Activated CD8-positive, alpha-beta T cell treated with anti-CD3 and anti-CD28 coated beads, Interleukin-2, amount 10 ng/mL, durations not matched to agents 7 days and 5 days (primary cell): ENCODE measurements around the gene CCDC177. TPM values are rescaled to one million over a fixed set of nuclear protein-coding genes. Genes with fewer than 3 reads are reported as not detected.

Experiments used
- ATAC-seq: fragments of 150-1000 bp; cut with Tn5 transposase; one replicate; pipeline ENCODE4 v1.10.0; 2021; ENCODE audit warnings: moderate library complexity
- CTCF ChIA-PET: fragments of 350-600 bp; sonication (Branson Sonifier 250); formaldehyde crosslinking; loops from one replicate; lab custom pipeline; 2021; ENCODE audit warnings: antibody characterized with exemption; lab: Charles Lee
- POLR2A ChIA-PET: fragments of 350-600 bp; sonication (Branson Sonifier 250); formaldehyde crosslinking; loops from one replicate; lab custom pipeline; 2021; ENCODE audit warnings: antibody characterized with exemption; lab: Charles Lee
- DNase-seq: peaks from one replicate; pipeline ENCODE4 v3.0.0-alpha.2; 2020
- H3K27ac Mint-ChIP-seq: one replicate; pipeline ENCODE4 v1.8.0; 2021; ENCODE audit warnings: mild to moderate bottlenecking, mixed read lengths
- H3K27me3 Mint-ChIP-seq: one replicate; pipeline ENCODE4 v1.8.0; 2021; ENCODE audit warnings: low read depth, mixed read lengths
- H3K36me3 Mint-ChIP-seq: one replicate; pipeline ENCODE4 v1.8.0; 2021; ENCODE audit warnings: low read depth, mixed read lengths
- H3K4me1 Mint-ChIP-seq: one replicate; pipeline ENCODE4 v1.8.0; 2021; ENCODE audit warnings: low read depth, mixed read lengths
- H3K4me3 Mint-ChIP-seq: one replicate; pipeline ENCODE4 v1.8.0; 2021; ENCODE audit warnings: mild to moderate bottlenecking, mixed read lengths
- H3K9me3 Mint-ChIP-seq: one replicate; pipeline ENCODE4 v1.8.0; 2022; ENCODE audit warnings: mixed read lengths; ENCODE audit not compliant: insufficient read depth
- total RNA-seq, 2 experiments: library from RNA; stranded (reverse); gene quantifications; one replicate each; pipeline ENCODE4 v1.2.3, GENCODE V29; 2021

The CCDC177 gene
- total RNA-seq, 2 experiments from 2014 or later: not detected

DNA sequence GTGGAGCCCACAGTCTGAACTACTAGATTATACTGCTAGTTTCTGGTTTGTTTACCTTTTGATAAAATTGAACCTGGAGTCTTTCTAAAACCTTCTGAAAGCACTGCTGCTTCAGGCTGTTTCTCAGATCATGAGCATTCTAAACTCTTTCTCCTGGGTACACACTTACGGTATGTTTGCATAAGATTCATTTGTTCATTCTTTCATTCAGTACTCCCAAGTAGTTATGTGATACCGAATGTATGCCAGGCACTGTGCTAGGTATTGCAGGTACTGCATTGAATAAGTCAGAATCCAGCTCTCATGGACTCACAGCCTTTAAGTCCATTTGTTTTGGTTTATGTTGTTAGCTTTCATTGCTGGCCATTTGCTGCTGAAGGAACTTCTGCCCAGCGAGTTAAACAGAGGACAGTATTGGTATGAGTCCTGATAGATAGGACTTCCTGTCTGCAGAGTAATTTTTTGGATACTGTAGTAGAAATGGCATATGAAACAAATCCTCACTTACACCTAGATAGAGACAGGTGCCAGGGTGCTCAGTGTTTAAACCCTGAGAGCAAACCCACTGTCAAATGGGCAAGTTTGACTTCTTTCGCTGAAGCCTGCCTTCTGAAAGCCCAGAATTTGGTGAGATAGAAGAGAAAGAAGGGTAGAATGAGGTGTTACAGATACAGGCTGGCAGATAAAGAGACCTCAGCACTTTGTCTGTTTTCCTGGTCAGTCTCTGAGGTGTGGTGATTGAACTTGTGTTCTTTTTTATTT is 38.8 kb upstream of the CCDC177 start:
- peaks cover 71% of the 10 kb centered on the region for H3K4me1 Mint-ChIP-seq
- CTCF ChIA-PET: interaction anchor here (1.0 to 2.8 kb wide), 10 partner anchors 9 to 98 kb away, joined by 3 to 16 read pairs (median 6); no protein-coding TSS in a partner anchor
- no peaks in the 10 kb centered on the region for H3K9me3 Mint-ChIP-seq
- DNase-seq (no peak), ATAC-seq (no peak)
- peak overlapping the region; percentile 92 for H3K4me3 Mint-ChIP-seq
- peak overlapping the region; percentile 99 for H3K27ac Mint-ChIP-seq
- no peaks in the 10 kb centered on the region for H3K27me3 Mint-ChIP-seq
- H3K36me3 Mint-ChIP-seq: peaks cover 43% of the 10 kb centered on the region
- POLR2A ChIA-PET: interaction anchor here (0.9 to 4.7 kb wide), 5 partner anchors 8 to 154 kb away, joined by 3 to 32 read pairs (median 10); partner anchors contain the start of gene SRSF5

- peaks cover 37% of the 10 kb centered on the region for H3K36me3 Mint-ChIP-seq
- POLR2A ChIA-PET: interaction anchor here (0.9 to 4.7 kb wide), 7 partner anchors 8 to 155 kb away, joined by 3 to 32 read pairs (median 5); partner anchors contain the start of gene SRSF5
- H3K27ac Mint-ChIP-seq: peak overlapping the region; percentile 99
- ATAC-seq: no peak
- no peaks in the 10 kb centered on the region for H3K27me3 Mint-ChIP-seq
- H3K4me3 Mint-ChIP-seq: peak overlapping the region; percentile 92
- no peak for DNase-seq
- H3K9me3 Mint-ChIP-seq: no peaks in the 10 kb centered on the region
- CTCF ChIA-PET: interaction anchor here (0.9 to 3.0 kb wide), 12 partner anchors 8 to 114 kb away, joined by 3 to 18 read pairs (median 5); no protein-coding TSS in a partner anchor
- H3K4me1 Mint-ChIP-seq: peaks cover 64% of the 10 kb centered on the region
These were observed 38.1 kb upstream of the CCDC177 start for GRCh38 chr14:69612783-69613130.

DNA sequence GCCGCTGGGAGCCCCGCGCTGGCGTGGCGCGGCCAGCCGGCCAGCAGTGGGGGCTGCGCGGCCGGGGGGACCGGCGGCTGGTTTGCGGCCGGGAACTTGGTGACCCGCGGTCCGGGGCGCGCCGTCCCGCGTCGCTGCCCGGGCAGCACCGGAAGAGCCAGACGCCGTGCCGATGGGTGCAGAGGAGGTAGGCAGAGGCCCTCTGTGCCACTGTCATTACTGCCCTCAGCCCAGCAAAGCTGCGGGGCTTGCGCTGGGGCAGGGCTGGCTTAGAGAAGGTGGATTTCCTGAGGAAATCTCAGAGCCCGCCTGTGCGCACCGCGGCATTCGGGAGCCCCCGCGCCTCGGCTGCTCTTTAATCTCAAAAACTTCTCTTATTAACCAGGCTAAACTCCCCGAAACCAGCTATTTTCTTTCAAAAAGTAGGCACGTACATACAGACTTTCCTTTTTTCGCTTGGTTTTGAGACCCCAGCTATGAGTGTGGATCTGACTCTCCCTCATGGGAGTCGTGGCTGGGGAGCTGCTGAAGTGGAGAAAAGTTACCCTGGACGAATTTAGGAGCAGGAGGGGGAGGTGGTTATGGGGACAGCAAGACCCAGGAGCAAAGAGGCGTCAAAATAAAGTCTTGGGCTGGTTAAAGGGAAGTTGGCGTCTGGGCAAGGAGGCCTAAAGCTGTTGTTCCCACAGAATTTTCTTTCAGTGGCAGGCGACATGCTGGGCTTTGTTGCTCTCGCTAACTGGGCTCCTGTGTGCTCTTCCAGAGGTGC is 37.5 kb upstream of the CCDC177 start:
- CTCF ChIA-PET: interaction anchor here (0.9 to 3.0 kb wide), 15 partner anchors 8 to 115 kb away, joined by 3 to 18 read pairs (median 4); no protein-coding TSS in a partner anchor
- H3K4me1 Mint-ChIP-seq: peaks cover 58% of the 10 kb centered on the region
- DNase-seq (peak; percentile 62), ATAC-seq (peak; percentile 57)
- peak overlapping the region; percentile 92 for H3K4me3 Mint-ChIP-seq
- H3K27me3 Mint-ChIP-seq: no peaks in the 10 kb centered on the region
- POLR2A ChIA-PET: interaction anchor here (0.9 to 4.7 kb wide), 11 partner anchors 9 to 155 kb away, joined by 3 to 32 read pairs (median 4); partner anchors contain the start of gene SRSF5
- H3K36me3 Mint-ChIP-seq: peaks cover 32% of the 10 kb centered on the region
- peak overlapping the region; percentile 99 for H3K27ac Mint-ChIP-seq
- no peaks in the 10 kb centered on the region for H3K9me3 Mint-ChIP-seq

DNA sequence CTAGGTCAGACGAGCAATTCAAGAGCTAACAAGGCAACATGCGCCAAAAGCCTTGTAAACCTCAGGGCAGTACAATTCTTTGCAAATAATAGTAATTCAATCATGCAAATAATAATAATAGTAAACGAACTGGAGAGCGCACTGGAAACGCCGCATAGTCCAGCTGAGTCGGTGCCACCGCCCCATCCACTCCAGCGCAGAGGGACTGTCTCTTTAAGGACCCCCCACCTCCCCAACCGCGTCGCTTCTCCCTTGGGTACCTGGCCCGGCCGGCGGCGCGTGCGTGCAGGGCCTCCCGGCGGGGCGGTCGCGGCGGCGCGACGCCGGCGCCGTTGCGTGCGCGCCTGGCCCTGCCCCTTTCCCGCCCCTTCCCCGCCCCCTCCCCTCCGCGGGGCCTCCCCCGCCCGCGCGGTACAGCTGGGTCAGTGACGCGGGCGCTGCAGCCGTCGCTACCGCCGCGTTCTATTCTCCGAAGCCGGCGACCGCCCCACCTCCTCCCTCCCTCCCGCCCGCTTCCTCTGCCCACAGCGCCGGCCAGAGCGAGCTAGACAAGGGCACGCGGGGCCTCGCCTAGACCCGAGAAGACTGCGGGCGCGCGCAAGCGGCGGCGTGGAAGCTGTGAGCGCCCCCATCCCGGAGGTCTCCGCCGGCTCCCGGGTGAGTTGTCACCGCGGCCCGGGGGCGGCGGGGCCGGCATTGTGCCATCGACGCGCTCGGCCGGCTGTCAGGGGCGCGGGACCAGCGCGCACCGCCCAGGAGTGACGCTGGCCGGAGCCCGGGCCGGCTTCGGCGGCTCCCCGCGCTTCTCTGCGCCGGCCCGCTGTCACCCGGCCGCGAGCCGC is 36.7 kb upstream of the CCDC177 start, which contains the start of gene SUSD6:
SUSD6 (plus strand) TSS at position 425 of the 842 bp plus-strand sequence. CDS start 46,997 bp downstream, outside the sequence.
- DNase-seq (peak; percentile 89), ATAC-seq (peak; percentile 72)
- ChIA-PET CTCF (interaction anchor here (0.9 to 3.0 kb wide), 16 partner anchors 7 to 155 kb away, joined by 3 to 18 read pairs (median 4); no protein-coding TSS in a partner anchor), POLR2A (interaction anchor here (0.5 to 4.7 kb wide), 15 partner anchors 11 to 1804 kb away, joined by 3 to 32 read pairs (median 4); partner anchors contain the start of gene SRSF5)
- Mint-ChIP-seq H3K36me3 (peaks cover 24% of the 10 kb centered on the region), H3K4me3 (peak within 1 kb of the TSS; percentile 92), H3K9me3 (no peaks in the 10 kb centered on the region), H3K4me1 (peaks cover 50% of the 10 kb centered on the region), H3K27me3 (no peaks in the 10 kb centered on the region), H3K27ac (peak within 1 kb of the TSS; percentile 99)

- DNase-seq (no peak), ATAC-seq (no peak)
- Mint-ChIP-seq H3K4me3 (peak overlapping the region; percentile 83), H3K27ac (peak overlapping the region; percentile 86), H3K27me3 (no peaks in the 10 kb centered on the region), H3K4me1 (peaks cover 44% of the 10 kb centered on the region), H3K36me3 (peaks cover 18% of the 10 kb centered on the region), H3K9me3 (no peaks in the 10 kb centered on the region)
- ChIA-PET POLR2A (interaction anchor here (0.5 to 4.7 kb wide), 9 partner anchors 14 to 1805 kb away, joined by 3 to 32 read pairs (median 4); partner anchors contain the start of gene SRSF5), CTCF (interaction anchor here (1.1 to 3.0 kb wide), 7 partner anchors 12 to 155 kb away, joined by 3 to 18 read pairs (median 4); no protein-coding TSS in a partner anchor)
These were observed 36.2 kb upstream of the CCDC177 start for GRCh38 chr14:69610874-69611171.

DNA sequence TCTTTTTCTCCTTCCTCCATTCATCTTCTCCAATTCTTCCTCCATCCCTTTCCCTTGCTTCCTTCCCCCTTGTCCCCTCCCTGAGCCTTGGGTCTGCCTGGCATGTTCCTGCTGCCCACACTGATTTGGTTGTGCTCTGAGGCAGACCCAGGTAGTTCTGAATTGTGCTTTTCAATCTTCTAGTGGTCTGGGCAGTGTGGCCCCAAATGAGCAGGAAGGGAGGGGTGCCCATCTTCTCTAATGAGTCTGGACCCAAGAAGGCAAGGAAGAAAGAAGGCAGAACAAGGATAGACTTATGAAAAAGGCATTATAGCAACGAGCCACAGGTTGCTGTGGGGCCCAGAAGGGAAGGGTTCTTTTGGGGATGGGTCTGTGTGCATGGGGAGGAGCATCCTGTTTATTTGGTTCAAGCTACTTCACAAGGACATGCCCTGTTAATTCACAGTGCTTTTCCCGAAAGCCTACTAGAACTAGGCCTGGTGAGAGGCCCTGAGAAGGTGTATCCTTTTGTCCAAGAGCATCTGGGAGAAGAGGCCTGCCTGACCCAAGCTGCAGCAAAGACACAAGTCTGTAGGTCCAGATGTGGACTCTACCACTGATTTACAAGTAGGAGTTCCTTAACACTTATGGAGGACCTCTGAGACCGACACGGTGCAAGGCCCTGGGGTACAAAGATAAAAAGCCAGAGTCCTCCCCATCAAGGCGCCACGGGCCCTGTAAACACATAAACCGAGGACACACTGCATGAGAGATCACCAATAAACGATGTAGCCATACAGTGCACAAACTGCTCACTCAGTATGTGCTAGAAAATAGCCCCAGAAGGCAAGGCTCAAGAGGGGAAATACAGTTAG is 35.6 kb upstream of the CCDC177 start:
- peak overlapping the region; percentile 86 for H3K27ac Mint-ChIP-seq
- peaks cover 41% of the 10 kb centered on the region for H3K4me1 Mint-ChIP-seq
- H3K36me3 Mint-ChIP-seq: peaks cover 14% of the 10 kb centered on the region
- no peaks in the 10 kb centered on the region for H3K27me3 Mint-ChIP-seq
- no peak for DNase-seq
- H3K9me3 Mint-ChIP-seq: no peaks in the 10 kb centered on the region
- POLR2A ChIA-PET: interaction anchor here (0.5 to 4.7 kb wide), 6 partner anchors 15 to 157 kb away, joined by 3 to 32 read pairs (median 4); partner anchors contain the start of gene SRSF5
- ATAC-seq: no peak
- peak overlapping the region; percentile 83 for H3K4me3 Mint-ChIP-seq
- CTCF ChIA-PET: interaction anchor here (1.1 to 3.0 kb wide), 7 partner anchors 12 to 156 kb away, joined by 3 to 18 read pairs (median 4); no protein-coding TSS in a partner anchor

GRCh38 chr14:69606258-69607184 is 31.9 kb upstream of the CCDC177 start:
- no peaks in the 10 kb centered on the region for H3K36me3 Mint-ChIP-seq
- ATAC-seq (no peak), DNase-seq (no peak)
- H3K9me3 Mint-ChIP-seq: no peaks in the 10 kb centered on the region
- peaks cover 24% of the 10 kb centered on the region for H3K4me1 Mint-ChIP-seq
- ChIA-PET CTCF (interaction anchor here (0.5 to 6.7 kb wide), 6 partner anchors 8 to 120 kb away, joined by 3 to 79 read pairs (median 6); partner anchors contain the start of gene CCDC177), POLR2A (no interaction called here)
- H3K27ac Mint-ChIP-seq: no peak overlapping the region
- no peaks in the 10 kb centered on the region for H3K27me3 Mint-ChIP-seq
- no peak overlapping the region for H3K4me3 Mint-ChIP-seq

DNA sequence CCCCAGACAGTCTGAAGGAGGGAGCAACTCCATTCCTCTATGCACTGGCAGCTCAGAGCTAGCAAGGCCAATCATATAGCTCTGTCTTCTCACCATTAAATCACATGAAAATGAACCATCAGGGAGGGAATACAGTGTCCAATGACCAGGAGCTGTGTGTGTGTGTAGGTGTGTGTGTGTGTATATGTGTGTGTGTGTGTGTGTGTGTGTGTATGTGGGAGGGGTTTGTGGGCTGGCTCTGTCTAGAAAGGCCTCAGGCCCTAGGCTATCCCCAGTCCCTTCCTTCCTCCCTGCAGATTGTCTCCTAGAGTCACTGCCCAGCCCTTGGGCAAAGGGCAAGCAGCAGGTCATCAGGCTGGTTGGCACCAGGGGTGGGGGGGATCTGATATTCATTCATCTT is 31.1 kb upstream of the CCDC177 start:
- H3K27me3 Mint-ChIP-seq: no peaks in the 10 kb centered on the region
- POLR2A ChIA-PET: interaction anchor here (0.7 kb wide), 1 partner anchor 56 kb away, joined by 3 read pairs; no protein-coding TSS in a partner anchor
- H3K36me3 Mint-ChIP-seq: no peaks in the 10 kb centered on the region
- DNase-seq: no peak
- H3K9me3 Mint-ChIP-seq: no peaks in the 10 kb centered on the region
- no peak overlapping the region for H3K4me3 Mint-ChIP-seq
- H3K27ac Mint-ChIP-seq: no peak overlapping the region
- CTCF ChIA-PET: interaction anchor here (0.5 to 6.7 kb wide), 12 partner anchors 9 to 134 kb away, joined by 3 to 79 read pairs (median 5); partner anchors contain the start of gene CCDC177
- peaks cover 19% of the 10 kb centered on the region for H3K4me1 Mint-ChIP-seq
- ATAC-seq: no peak

- Mint-ChIP-seq H3K4me3 (no peak overlapping the region), H3K36me3 (no peaks in the 10 kb centered on the region), H3K9me3 (no peaks in the 10 kb centered on the region), H3K27me3 (no peaks in the 10 kb centered on the region), H3K4me1 (peaks cover 6% of the 10 kb centered on the region), H3K27ac (no peak overlapping the region)
- CTCF ChIA-PET: interaction anchor here (0.6 to 1.0 kb wide), 4 partner anchors 16 to 127 kb away, joined by 3 to 4 read pairs (median 3); no protein-coding TSS in a partner anchor
- POLR2A ChIA-PET: no interaction called here
- ATAC-seq: no peak
- DNase-seq: no peak
These were observed 25.7 kb upstream of the CCDC177 start for GRCh38 chr14:69600304-69600891.
